Endothelial cell of umbilical vein (primary cell): ENCODE data around the gene PPP1R12C. TPM values are rescaled to one million over a fixed set of nuclear protein-coding genes. Genes with fewer than 3 reads are reported as not detected.

Experiments
- Bru-seq: library from RNA; stranded (reverse); fragments of 400-500 nt; gene quantifications from one replicate; lab custom pipeline; 2021; lab: Mats Ljungman, UMichigan
- BruChase-seq, 2 experiments: library from RNA; stranded (reverse); fragments of 400-500 nt; gene quantifications; one replicate each; lab custom pipeline; 2021; lab: Mats Ljungman, UMichigan
- BruUV-seq: library from RNA; stranded (reverse); fragments of 400-500 nt; replicated peaks from 2 replicates; lab custom pipeline; 2021; lab: Mats Ljungman, UMichigan
- CTCF ChIA-PET: fragments of 300-600, 350-600 bp; sonication (Branson Sonifier 250); formaldehyde crosslinking; loops from one replicate; lab custom pipeline; 2021; ENCODE audit warnings: antibody characterized with exemption, inconsistent platforms; lab: Charles Lee
- POLR2A ChIA-PET: fragments of 300-600, 350-600 bp; sonication (Branson Sonifier 250); formaldehyde crosslinking; loops from one replicate; lab custom pipeline; 2021; ENCODE audit warnings: antibody characterized with exemption, inconsistent platforms; lab: Charles Lee
- DNase-seq: peaks from one replicate; pipeline ENCODE4 v3.0.0-alpha.2; 2011; ENCODE audit warnings: low read depth, low spot score
- FAIRE-seq: peaks from 2 replicates; lab custom pipeline; 2011; peaks lifted over from hg19 to GRCh38; lab: Jason Lieb, UNC
- H2AFZ ChIP-seq: 2 replicates; pipeline ENCODE4 v1.6.0; 2012; ENCODE audit warnings: low read depth, low read length, control low read depth, inconsistent platforms
- H3K27ac ChIP-seq: 2 replicates; pipeline ENCODE4 v1.5.1; 2011; ENCODE audit warnings: low read depth, mild to moderate bottlenecking, control low read depth, low read length, moderate library complexity; ENCODE audit not compliant: insufficient read depth
- H3K27me3 ChIP-seq, 2 experiments: 2 replicates each; pipeline versions ENCODE4 v1.6.0 to v1.6.1; 2011; ENCODE audit warnings: low read length in 2 of 2, mixed read lengths in 1 of 2; ENCODE audit not compliant: control insufficient read depth in 2 of 2, insufficient read depth in 2 of 2
- H3K36me3 ChIP-seq, 2 experiments: 2 replicates in 1 of 2; 3 replicates in 1 of 2; pipeline ENCODE4 v1.5.1; 2011; ENCODE audit warnings: low read length in 2 of 2, mild to moderate bottlenecking in 1 of 2, moderate library complexity in 1 of 2; ENCODE audit not compliant: control insufficient read depth in 2 of 2, insufficient read depth in 2 of 2; ENCODE audit errors: extremely low read depth in 1 of 2
- H3K4me1 ChIP-seq: 3 replicates; pipeline ENCODE4 v1.5.1; 2011; ENCODE audit warnings: mild to moderate bottlenecking, low read length; ENCODE audit not compliant: control insufficient read depth, insufficient read depth; ENCODE audit errors: extremely low read depth
- H3K4me2 ChIP-seq: 2 replicates; pipeline ENCODE4 v1.6.1; 2011; ENCODE audit warnings: low read length, control low read depth, mixed read lengths; ENCODE audit not compliant: insufficient read depth
- H3K4me3 ChIP-seq, 3 experiments: fragments of 200-600 bp in 1 of 3; sonication (generic), shearing (Covaris generic) in 1 of 3; replicated peaks in 1 of 3; 2 replicates each; pipeline ENCODE4 v1.5.1; 2011 to 2016; ENCODE audit warnings: control low read depth in 3 of 3, low read length in 3 of 3, mild to moderate bottlenecking in 2 of 3, inconsistent platforms in 1 of 3, low read depth in 1 of 3, moderate library complexity in 1 of 3; ENCODE audit not compliant: insufficient read depth in 1 of 3
- H3K79me2 ChIP-seq: 2 replicates; pipeline ENCODE4 v1.6.0; 2012; ENCODE audit warnings: low read length, inconsistent platforms; ENCODE audit not compliant: control insufficient read depth, insufficient read depth
- H3K9ac ChIP-seq: replicated peaks from 2 replicates; pipeline ENCODE3; 2011; ENCODE audit warnings: low read length, control low read depth; ENCODE audit not compliant: insufficient read depth; ENCODE audit errors: extremely low read depth
- H3K9me1 ChIP-seq: replicated peaks from 3 replicates; pipeline ENCODE4 v1.6.0; 2011; ENCODE audit warnings: mild to moderate bottlenecking, low read length; ENCODE audit not compliant: control insufficient read depth, insufficient read depth; ENCODE audit errors: extremely low read depth
- H3K9me3 ChIP-seq: replicated peaks from 2 replicates; pipeline ENCODE4 v1.5.1; 2012; ENCODE audit warnings: low read length, inconsistent platforms; ENCODE audit not compliant: control insufficient read depth, insufficient read depth
- H4K20me1 ChIP-seq: replicated peaks from 2 replicates; pipeline ENCODE3; 2011; ENCODE audit warnings: mild to moderate bottlenecking, low read length; ENCODE audit not compliant: control insufficient read depth, insufficient read depth; ENCODE audit errors: extremely low read depth
- EZH2 ChIP-seq: IDR thresholded peaks from 2 replicates; pipeline ENCODE4 v1.6.1; 2012; ENCODE audit warnings: borderline replicate concordance, low read depth, mild to moderate bottlenecking, moderate library complexity, low read length, inconsistent platforms; ENCODE audit not compliant: severe bottlenecking
- FOS ChIP-seq: IDR thresholded peaks from 2 replicates; pipeline ENCODE4 v1.6.1; 2011; ENCODE audit warnings: mild to moderate bottlenecking, low read length, moderate library complexity, borderline replicate concordance; ENCODE audit not compliant: insufficient read depth
- GATA2 ChIP-seq: IDR thresholded peaks from 2 replicates; pipeline ENCODE4 v1.7.0; 2011; ENCODE audit warnings: low read depth, mild to moderate bottlenecking, moderate library complexity, mixed read lengths, low read length; ENCODE audit not compliant: insufficient read length, insufficient read depth
- JUN ChIP-seq: IDR thresholded peaks from 2 replicates; pipeline ENCODE4 v1.6.1; 2011; ENCODE audit warnings: borderline replicate concordance, low read depth; ENCODE audit not compliant: insufficient read length, insufficient read depth
- MYC ChIP-seq: IDR thresholded peaks from one replicate; pipeline ENCODE4 v1.6.1; 2011; ENCODE audit warnings: mild to moderate bottlenecking, low read depth, low read length
- POLR2A ChIP-seq: IDR thresholded peaks from 2 replicates; pipeline ENCODE4 v1.6.1; 2012; ENCODE audit warnings: low read depth, mild to moderate bottlenecking, control low read depth, low read length
- POLR2AphosphoS5 ChIP-seq: IDR thresholded peaks from 2 replicates; pipeline ENCODE4 v1.6.1; 2012; ENCODE audit warnings: low read depth, mild to moderate bottlenecking, control low read depth, low read length, moderate library complexity; ENCODE audit not compliant: insufficient read depth
- dilution Hi-C: fragments of 300-500 bp; cut with MboI; formaldehyde crosslinking; loops from one replicate; pipeline ENCODE4 v1.15.0; 2019; ENCODE audit warnings: low sequenced_read_pairs; ENCODE audit not compliant: extremely low pct_ligation_motif_present
- intact Hi-C: fragments of 100-400 bp; cut with micrococcal nuclease; formaldehyde crosslinking; loops from one replicate; pipeline ENCODE4 v1.10.0; 2022
- long read RNA-seq: library from polyadenylated mRNA; stranded (forward); transcript quantifications from one replicate; pipeline ENCODE4 v2.0.0, GENCODE V29; 2021
- polyA minus RNA-seq, 3 experiments: library from RNA; depleted of rRNA, polyadenylated mRNA; stranded (reverse); fragments of >200 nt; gene quantifications; 1 replicate in 1 of 3; 2 replicates in 2 of 3; pipeline ENCODE4 v1.2.3, GENCODE V29; 2011
- polyA plus RNA-seq, 4 experiments: library from polyadenylated mRNA; depleted of rRNA in 3 of 4; stranded (reverse) in 3 of 4; unstranded in 1 of 4; fragments of >200 nt; gene quantifications; 2 replicates each; pipeline versions ENCODE4 v1.2.1 to v1.2.3, GENCODE V29; 2011 to 2012; ENCODE audit warnings: missing spikeins in 1 of 4
- total RNA-seq: library from RNA; stranded (reverse); gene quantifications from 2 replicates; pipeline ENCODE4 v1.2.3, GENCODE V29; 2021
- TF ChIP-seq, protein P1 (sequence below): IDR thresholded peaks from 2 replicates; pipeline ENCODE4 v1.6.1; 2011; ENCODE audit not compliant: insufficient read depth, insufficient read length
- TF ChIP-seq, protein P2 (sequence below), 2 donors: IDR thresholded peaks; 1 replicate in 1 of 2; 2 replicates in 1 of 2; pipeline ENCODE4 v1.5.1; 2011; ENCODE audit warnings: low read length in 2 of 2, mild to moderate bottlenecking in 2 of 2, moderate library complexity in 2 of 2, control low read depth in 1 of 2, inconsistent platforms in 1 of 2, low read depth in 1 of 2; ENCODE audit not compliant: insufficient read depth in 1 of 2; ENCODE audit errors: extremely low read depth in 1 of 2

The PPP1R12C gene
- 137 and 149 TPM in 2 replicates for total RNA-seq
- polyA plus RNA-seq, result 69.5 and 86.4 TPM in 2 replicates
- 25.7 and 48.4 TPM in 2 replicates for polyA plus RNA-seq (2011; cell fraction: cytosol; rRNA removed)
- polyA plus RNA-seq (2011; cell fraction: nucleus; rRNA removed), result 435 and 453 TPM in 2 replicates
- 78.4 and 97.9 TPM in 2 replicates for polyA plus RNA-seq (2012)
- 30.1 and 37.1 TPM in 2 replicates for polyA minus RNA-seq
- 17.8 TPM for polyA minus RNA-seq (2011; cell fraction: cytosol; rRNA and poly(A)+ RNA removed)
- polyA minus RNA-seq (2011; cell fraction: nucleus; rRNA and poly(A)+ RNA removed), result 60.6 and 103 TPM in 2 replicates
- percentile 64 among the genes with signal in this experiment for Bru-seq, nascent RNA
- percentile 89 among the genes with signal in this experiment for BruChase-seq, experiment 1, labeled RNA remaining after a 6-hour chase
- BruChase-seq, experiment 2, labeled RNA remaining after a 2-hour chase, result percentile 91 among the genes with signal in this experiment
- long read RNA-seq, partial matches to known transcripts, result 20 of 72 reads
- long read RNA-seq, other reads (novel, unspliced or antisense), result 47 of 72 reads

- Histone ChIP-seq H3K79me2 (peaks cover 50% of the 10 kb centered on the region), H2AFZ (peak within 1 kb of the TSS; percentile 35), H3K9me3 (no peaks in the 10 kb centered on the region), H3K4me1 (peaks cover 20% of the 10 kb centered on the region), H3K27ac (peak within 1 kb of the TSS; percentile 59), H3K36me3 (no peaks in the 10 kb centered on the region), H3K9ac (peak within 1 kb of the TSS; percentile 78), H4K20me1 (no peaks in the 10 kb centered on the region), H3K27me3 (no peaks in the 10 kb centered on the region), H3K4me3 (peak within 1 kb of the TSS; percentile 30 to 92 (median 75)), H3K9me1 (no peaks in the 10 kb centered on the region), H3K4me2 (peak within 1 kb of the TSS; percentile 71)
- no TSS peak for BruUV-seq
- TF ChIP-seq MYC (no peak), FOS (no peak), EZH2 (no peak), GATA2 (no peak), POLR2A (no peak), JUN (no peak), POLR2AphosphoS5 (no peak)
- TF ChIP-seq, protein P1, sequence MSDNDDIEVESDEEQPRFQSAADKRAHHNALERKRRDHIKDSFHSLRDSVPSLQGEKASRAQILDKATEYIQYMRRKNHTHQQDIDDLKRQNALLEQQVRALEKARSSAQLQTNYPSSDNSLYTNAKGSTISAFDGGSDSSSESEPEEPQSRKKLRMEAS, result no peak
- TF ChIP-seq, protein P2, sequence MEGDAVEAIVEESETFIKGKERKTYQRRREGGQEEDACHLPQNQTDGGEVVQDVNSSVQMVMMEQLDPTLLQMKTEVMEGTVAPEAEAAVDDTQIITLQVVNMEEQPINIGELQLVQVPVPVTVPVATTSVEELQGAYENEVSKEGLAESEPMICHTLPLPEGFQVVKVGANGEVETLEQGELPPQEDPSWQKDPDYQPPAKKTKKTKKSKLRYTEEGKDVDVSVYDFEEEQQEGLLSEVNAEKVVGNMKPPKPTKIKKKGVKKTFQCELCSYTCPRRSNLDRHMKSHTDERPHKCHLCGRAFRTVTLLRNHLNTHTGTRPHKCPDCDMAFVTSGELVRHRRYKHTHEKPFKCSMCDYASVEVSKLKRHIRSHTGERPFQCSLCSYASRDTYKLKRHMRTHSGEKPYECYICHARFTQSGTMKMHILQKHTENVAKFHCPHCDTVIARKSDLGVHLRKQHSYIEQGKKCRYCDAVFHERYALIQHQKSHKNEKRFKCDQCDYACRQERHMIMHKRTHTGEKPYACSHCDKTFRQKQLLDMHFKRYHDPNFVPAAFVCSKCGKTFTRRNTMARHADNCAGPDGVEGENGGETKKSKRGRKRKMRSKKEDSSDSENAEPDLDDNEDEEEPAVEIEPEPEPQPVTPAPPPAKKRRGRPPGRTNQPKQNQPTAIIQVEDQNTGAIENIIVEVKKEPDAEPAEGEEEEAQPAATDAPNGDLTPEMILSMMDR (IDR thresholded peaks at IDR 0.05; ENCODE audit: extremely low read depth in 1 of 2, insufficient read depth in 1 of 2, low read depth in 1 of 2, low read length in 2 of 2), result no peak
- POLR2A ChIA-PET, result interaction anchor here (0.6 to 1.8 kb wide), 5 partner anchors 13 to 473 kb away, joined by 3 to 7 read pairs (median 3); partner anchors contain the start of gene UBE2S
- dilution Hi-C loops, result no loop called here
- intact Hi-C loops, result loop anchor here (1.0 to 5.0 kb wide), 4 partner anchors 30 to 655 kb away; partner anchors contain the start of genes FIZ1, LENG9 and RDH13
- CTCF ChIA-PET, result interaction anchor here (0.6 to 4.8 kb wide), 8 partner anchors 16 to 387 kb away, joined by 3 to 38 read pairs (median 4); partner anchors contain the start of gene DNAAF3
- DNase-seq (peak; percentile 19), FAIRE-seq (no peak)
Measured at GRCh38 chr19:55116859-55117662, at the start of gene PPP1R12C. PPP1R12C (minus strand) TSS chr19:55117637; CDS start chr19:55117543, 94 bp downstream.
